Measurements from ENCODE around the gene ZFHX3. TPM values are rescaled to one million over a fixed set of nuclear protein-coding genes. Genes with fewer than 3 reads are reported as not detected.

Gene ZFHX3
- polyA plus RNA-seq, 1 experiment = 2.2 TPM

DNA sequence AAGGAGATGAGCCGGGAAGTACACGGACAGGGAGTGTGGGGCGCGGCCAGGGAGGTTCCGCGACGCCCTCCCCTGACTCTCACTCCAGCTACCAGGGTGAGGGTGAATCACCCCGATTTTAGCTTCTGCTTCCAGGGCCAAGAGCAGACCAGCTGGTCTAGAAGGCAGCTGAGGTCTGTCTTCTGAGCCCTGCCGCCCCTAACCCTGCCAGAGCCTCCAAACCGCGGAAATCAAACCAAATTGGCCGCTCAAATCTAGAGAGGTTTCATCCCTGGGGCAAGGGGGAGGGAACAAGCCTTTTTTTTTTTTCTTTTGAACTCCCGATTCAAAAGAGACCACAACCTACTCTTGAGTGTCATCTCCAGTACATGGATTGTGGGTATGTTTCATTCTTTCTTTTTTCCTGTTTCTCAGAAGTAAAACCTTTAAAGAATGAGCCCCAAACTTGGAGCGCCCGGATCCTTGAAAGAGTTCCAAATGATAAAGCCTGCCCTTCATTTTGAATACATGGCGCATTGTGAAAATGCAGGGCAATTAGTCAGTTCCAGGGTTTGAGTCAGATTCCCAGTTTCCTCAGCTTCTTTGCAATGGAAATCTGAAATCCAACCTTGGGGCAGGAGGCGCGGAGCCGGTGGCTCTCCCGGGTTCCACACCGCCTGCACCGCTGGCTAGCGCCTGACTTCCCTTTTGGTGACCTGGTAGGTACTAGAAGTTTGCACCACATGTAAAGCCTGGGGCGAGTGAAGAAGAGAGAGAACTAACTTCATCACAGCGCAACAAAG, 16.5 kb upstream of the ZFHX3 start:
- ChIA-PET POLR2A (no interaction called here), CTCF (interaction anchor here (0.7 to 1.9 kb wide), 2 partner anchors 232 to 236 kb away, joined by 3 to 4 read pairs; no protein-coding TSS in a partner anchor)
- no peaks in the 10 kb centered on the region for H3K27me3 ChIP-seq (ENCODE audit: control insufficient read depth, insufficient read depth, low read length)
- TF ChIP-seq, protein P1, sequence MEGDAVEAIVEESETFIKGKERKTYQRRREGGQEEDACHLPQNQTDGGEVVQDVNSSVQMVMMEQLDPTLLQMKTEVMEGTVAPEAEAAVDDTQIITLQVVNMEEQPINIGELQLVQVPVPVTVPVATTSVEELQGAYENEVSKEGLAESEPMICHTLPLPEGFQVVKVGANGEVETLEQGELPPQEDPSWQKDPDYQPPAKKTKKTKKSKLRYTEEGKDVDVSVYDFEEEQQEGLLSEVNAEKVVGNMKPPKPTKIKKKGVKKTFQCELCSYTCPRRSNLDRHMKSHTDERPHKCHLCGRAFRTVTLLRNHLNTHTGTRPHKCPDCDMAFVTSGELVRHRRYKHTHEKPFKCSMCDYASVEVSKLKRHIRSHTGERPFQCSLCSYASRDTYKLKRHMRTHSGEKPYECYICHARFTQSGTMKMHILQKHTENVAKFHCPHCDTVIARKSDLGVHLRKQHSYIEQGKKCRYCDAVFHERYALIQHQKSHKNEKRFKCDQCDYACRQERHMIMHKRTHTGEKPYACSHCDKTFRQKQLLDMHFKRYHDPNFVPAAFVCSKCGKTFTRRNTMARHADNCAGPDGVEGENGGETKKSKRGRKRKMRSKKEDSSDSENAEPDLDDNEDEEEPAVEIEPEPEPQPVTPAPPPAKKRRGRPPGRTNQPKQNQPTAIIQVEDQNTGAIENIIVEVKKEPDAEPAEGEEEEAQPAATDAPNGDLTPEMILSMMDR (IDR thresholded peaks at IDR 0.05; ENCODE audit: insufficient read depth, low read depth, low read length) = no peak
- DNase-seq (ENCODE audit: low read depth) = no peak
- peak overlapping the region; percentile 6; the same call in 1 of the 2 replicates for H3K4me3 ChIP-seq (ENCODE audit: low read depth, low read length)
- no peaks in the 10 kb centered on the region for H3K36me3 ChIP-seq (ENCODE audit: control insufficient read depth, insufficient read depth, low read length)

DNA sequence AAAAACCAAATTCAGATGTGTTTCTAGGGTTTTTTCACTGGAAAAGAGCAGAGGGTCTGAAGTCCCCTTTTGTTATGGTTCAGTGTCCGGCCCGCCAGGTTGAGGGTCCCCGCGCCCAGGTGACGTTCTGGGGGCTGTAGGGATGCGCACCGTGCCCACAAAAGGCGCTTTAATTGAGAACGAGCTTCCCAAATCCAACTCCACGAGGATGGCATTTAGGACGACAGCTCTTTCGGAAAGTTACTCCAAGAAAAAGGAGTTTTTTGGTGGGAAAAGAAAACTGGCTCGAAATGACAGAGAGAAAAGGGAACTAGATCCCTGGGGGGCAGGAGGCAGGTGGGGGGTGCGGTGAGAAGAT, 15.9 kb upstream of the ZFHX3 start:
- DNase-seq (ENCODE audit: low read depth) = no peak
- CTCF ChIA-PET = interaction anchor here (0.7 to 1.9 kb wide), 2 partner anchors 231 to 236 kb away, joined by 3 to 4 read pairs; no protein-coding TSS in a partner anchor
- no peak overlapping the region for H3K4me3 ChIP-seq (ENCODE audit: low read depth, low read length)

DNA sequence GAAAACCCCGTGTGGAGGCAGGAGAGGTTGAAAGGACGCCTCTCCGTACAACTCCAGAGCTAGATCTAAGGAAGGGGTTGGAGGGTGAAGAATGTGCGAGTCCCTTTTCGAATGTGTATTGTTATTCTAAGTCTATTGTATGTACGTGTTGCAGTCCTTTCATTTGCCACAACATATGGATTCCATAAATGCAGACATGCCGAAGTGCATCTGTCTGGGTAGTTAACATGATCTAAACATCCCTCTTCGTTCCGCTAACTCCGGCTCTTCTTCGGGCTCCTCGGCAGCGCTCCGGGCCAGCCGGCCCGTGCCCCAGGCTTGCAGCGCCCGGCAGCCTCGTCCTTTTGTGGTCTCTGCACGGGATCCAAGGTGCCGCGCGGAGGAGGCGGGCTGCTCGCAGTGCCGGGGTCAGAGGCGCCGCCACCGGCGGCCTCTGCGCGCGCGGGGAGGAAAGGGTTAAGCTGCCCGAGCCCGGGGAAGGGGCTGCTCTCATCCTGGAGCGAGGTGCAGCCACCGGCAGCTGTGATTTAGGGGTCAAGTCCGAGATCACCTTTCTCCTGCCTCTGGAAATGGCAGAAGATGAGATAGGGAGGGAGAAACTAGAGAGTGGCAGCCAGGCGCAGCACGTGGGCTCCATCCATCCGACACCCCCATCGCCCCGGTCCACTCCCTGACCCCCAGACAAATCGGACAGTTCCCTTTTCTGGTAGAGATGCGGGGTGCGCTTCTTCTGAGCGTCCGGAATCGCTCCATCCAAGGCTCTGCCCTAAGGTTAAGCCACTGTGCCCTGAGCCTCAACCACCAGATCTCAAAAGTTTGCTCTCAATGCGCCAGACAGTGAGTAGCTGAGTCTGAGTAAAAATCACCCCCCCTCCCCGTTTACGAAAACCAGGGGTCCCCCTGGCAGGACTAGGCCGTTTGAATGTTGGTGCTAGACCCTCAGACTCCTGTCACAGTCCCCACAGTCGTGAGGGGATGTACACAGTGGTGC, 15.1 kb upstream of the ZFHX3 start:
- Histone ChIP-seq H3K36me3 (ENCODE audit: control insufficient read depth, insufficient read depth, low read length) (no peaks in the 10 kb centered on the region), H3K4me3 (ENCODE audit: low read depth, low read length) (no peak overlapping the region), H3K27me3 (ENCODE audit: control insufficient read depth, insufficient read depth, low read length) (no peaks in the 10 kb centered on the region)
- ChIA-PET CTCF (interaction anchor here (0.6 to 1.9 kb wide), 3 partner anchors 231 to 972 kb away, joined by 3 to 4 read pairs (median 3); no protein-coding TSS in a partner anchor), POLR2A (no interaction called here)
- DNase-seq (ENCODE audit: low read depth) = no peak
- TF ChIP-seq, protein P1 (IDR thresholded peaks at IDR 0.05; ENCODE audit: insufficient read depth, low read depth, low read length) = no peak

More for the DNA sequence above, 15.9 kb upstream of the ZFHX3 start:
- POLR2A ChIA-PET = no interaction called here
- Histone ChIP-seq H3K36me3 (ENCODE audit: control insufficient read depth, insufficient read depth, low read length) (no peaks in the 10 kb centered on the region), H3K27me3 (ENCODE audit: control insufficient read depth, insufficient read depth, low read length) (no peaks in the 10 kb centered on the region)
- TF ChIP-seq, protein P1 (IDR thresholded peaks at IDR 0.05; ENCODE audit: insufficient read depth, low read depth, low read length) = no peak

DNA sequence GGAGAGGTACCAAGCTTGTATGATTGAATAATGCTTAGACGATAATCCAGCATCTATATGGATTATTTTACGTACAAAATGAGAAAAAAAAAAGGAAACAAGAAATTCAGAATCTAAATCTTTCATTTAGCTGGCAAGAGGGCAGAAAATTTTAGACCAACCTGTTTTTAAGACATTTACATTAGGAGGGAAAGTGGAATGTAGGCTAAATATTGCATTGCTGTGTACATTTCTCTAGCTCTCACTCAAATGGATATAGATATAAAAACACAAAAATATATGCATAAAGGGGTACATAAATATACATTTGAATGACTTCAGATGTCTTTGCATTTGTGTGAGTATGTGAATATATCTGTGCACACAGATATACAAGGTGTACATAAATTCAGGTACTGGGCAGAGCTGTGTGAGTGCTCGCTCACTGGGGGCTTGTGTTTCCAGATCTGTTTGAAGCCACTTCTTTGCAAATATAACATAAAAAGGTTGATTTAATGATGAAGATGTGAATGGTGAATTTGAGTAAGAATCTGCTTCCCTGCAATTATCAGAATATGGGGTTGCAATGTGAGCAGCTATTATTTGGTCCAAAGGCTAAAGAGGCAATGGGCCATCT, 14.2 kb upstream of the ZFHX3 start:
- no peaks in the 10 kb centered on the region for H3K27me3 ChIP-seq (ENCODE audit: control insufficient read depth, insufficient read depth, low read length)
- ChIA-PET POLR2A (interaction anchor here (0.6 kb wide), 3 partner anchors 22 to 689 kb away, joined by 3 to 5 read pairs (median 3); no protein-coding TSS in a partner anchor), CTCF (interaction anchor here (0.7 kb wide), 1 partner anchor 820 kb away, joined by 4 read pairs; no protein-coding TSS in a partner anchor)
- TF ChIP-seq, protein P1 (IDR thresholded peaks at IDR 0.05; ENCODE audit: insufficient read depth, low read depth, low read length) = no peak
- H3K4me3 ChIP-seq (ENCODE audit: low read depth, low read length) = no peak overlapping the region
- H3K36me3 ChIP-seq (ENCODE audit: control insufficient read depth, insufficient read depth, low read length) = no peaks in the 10 kb centered on the region
- DNase-seq (ENCODE audit: low read depth) = no peak
